GM21529 (cell line): ENCODE data around the gene SLC15A4.
"Not testable (repeated sequence)": the region's sequence is repeated elsewhere in the genome, so short reads cannot be mapped to it uniquely, and the experiment has no call there.

Source experiments
- ATAC-seq: cut with Tn5 transposase; IDR thresholded peaks from one replicate; pipeline ENCODE4 v1.9.1; 2021; ENCODE audit not compliant: unreplicated experiment

The SLC15A4 gene

GRCh38 chr12:128823916-128824839 is at the start of gene SLC15A4:
TSS of gene SLC15A4 (minus strand) at chr12:128823958. CDS start at chr12:128823943, 15 bp downstream.
- peak; percentile 72 for ATAC-seq

GRCh38 chr12:128872303-128872702 is 48.5 kb upstream of the SLC15A4 start:
- ATAC-seq: no peak

- no peak for ATAC-seq
These were observed 47.7 kb upstream of the SLC15A4 start for GRCh38 chr12:128871516-128871892.

GRCh38 chr12:128867466-128867865 is 43.7 kb upstream of the SLC15A4 start:
- no peak for ATAC-seq

- ATAC-seq: no peak
These were observed 40.9 kb upstream of the SLC15A4 start for GRCh38 chr12:128864516-128865186.

- no peak for ATAC-seq
These were observed 40.2 kb upstream of the SLC15A4 start for GRCh38 chr12:128863957-128864356.

GRCh38 chr12:128861226-128862016 is 37.7 kb upstream of the SLC15A4 start:
- no peak for ATAC-seq

GRCh38 chr12:128859311-128859710 is 35.6 kb upstream of the SLC15A4 start:
- no peak for ATAC-seq

- ATAC-seq: no peak
These were observed 33.5 kb upstream of the SLC15A4 start for GRCh38 chr12:128857133-128857763.

- no peak for ATAC-seq
These were observed 33.0 kb upstream of the SLC15A4 start for GRCh38 chr12:128856791-128857078.

GRCh38 chr12:128856035-128856790 is 32.5 kb upstream of the SLC15A4 start:
- ATAC-seq: peak; percentile 49

GRCh38 chr12:128853600-128854197 is 29.9 kb upstream of the SLC15A4 start:
- ATAC-seq: no peak

GRCh38 chr12:128852885-128853599 is 29.3 kb upstream of the SLC15A4 start, which contains the start of gene GLT1D1:
TSS of gene GLT1D1 (plus strand) at chr12:128853478. CDS start at chr12:128853582, 104 bp downstream.
- ATAC-seq: no peak

- no peak for ATAC-seq
These were observed 28.4 kb upstream of the SLC15A4 start for GRCh38 chr12:128852026-128852698.

- not testable (repeated sequence) for ATAC-seq
These were observed 27.7 kb upstream of the SLC15A4 start for GRCh38 chr12:128851429-128851828.

- no peak for ATAC-seq
These were observed 26.6 kb upstream of the SLC15A4 start for GRCh38 chr12:128850400-128850799.

- ATAC-seq: not testable (repeated sequence)
These were observed 26.0 kb upstream of the SLC15A4 start for GRCh38 chr12:128849806-128850205.

GRCh38 chr12:128848371-128848770 is 24.6 kb upstream of the SLC15A4 start:
- no peak for ATAC-seq

- not testable (repeated sequence) for ATAC-seq
These were observed 22.9 kb upstream of the SLC15A4 start for GRCh38 chr12:128846671-128847070.
